HG03280 (cell line): ENCODE data around the gene MAN2C1.
"Not testable (repeated sequence)": the region's sequence is repeated elsewhere in the genome, so short reads cannot be mapped to it uniquely, and the experiment has no call there.

Experiments used
- ATAC-seq: cut with Tn5 transposase; IDR thresholded peaks from one replicate; pipeline ENCODE4 v1.9.1; 2021; ENCODE audit warnings: mild to moderate bottlenecking, moderate library complexity; ENCODE audit not compliant: unreplicated experiment

The MAN2C1 gene

GRCh38 chr15:75361361-75361988 is 6.9 kb downstream of the MAN2C1 start:
- no peak for ATAC-seq

- no peak for ATAC-seq
Observed at GRCh38 chr15:75360856-75361255, 7.6 kb downstream of the MAN2C1 start.

- ATAC-seq, result no peak
Observed at GRCh38 chr15:75360391-75360790, 8.0 kb downstream of the MAN2C1 start.

DNA sequence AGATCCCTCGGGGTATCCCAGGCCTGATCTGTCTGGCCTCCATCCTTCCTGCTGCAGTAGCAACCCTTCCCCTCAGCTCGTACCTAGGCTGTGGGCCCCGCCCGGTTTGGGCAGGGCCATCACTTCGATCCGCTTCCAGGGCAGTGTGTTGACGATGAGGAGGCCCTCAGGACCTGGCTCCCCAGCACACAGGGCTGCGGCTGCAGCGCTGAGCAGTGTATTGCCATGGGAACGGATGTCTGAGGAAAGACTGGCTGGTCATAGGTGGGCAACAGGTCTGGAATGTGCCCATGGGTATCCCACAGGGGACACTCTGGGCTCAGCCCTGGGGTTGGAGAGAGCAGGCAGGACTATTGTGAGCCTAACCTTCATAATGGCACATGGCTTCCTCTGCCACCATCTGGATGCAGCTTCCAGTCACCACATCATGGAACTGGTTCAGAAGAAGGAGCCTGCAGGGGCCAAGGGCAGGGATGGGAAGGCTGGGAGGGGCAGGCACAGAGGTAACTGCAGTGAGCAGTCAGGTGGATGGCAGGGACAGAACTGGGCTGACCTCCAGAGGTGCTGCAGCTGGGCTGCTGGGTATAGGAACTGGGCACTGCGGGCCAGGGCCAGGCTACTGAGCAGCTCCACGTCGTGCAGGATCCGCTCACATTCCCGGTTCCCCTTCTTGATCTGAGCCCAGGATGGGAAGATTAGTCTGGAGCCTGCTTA is 8.7 kb downstream of the MAN2C1 start:
- ATAC-seq, result no peak

DNA sequence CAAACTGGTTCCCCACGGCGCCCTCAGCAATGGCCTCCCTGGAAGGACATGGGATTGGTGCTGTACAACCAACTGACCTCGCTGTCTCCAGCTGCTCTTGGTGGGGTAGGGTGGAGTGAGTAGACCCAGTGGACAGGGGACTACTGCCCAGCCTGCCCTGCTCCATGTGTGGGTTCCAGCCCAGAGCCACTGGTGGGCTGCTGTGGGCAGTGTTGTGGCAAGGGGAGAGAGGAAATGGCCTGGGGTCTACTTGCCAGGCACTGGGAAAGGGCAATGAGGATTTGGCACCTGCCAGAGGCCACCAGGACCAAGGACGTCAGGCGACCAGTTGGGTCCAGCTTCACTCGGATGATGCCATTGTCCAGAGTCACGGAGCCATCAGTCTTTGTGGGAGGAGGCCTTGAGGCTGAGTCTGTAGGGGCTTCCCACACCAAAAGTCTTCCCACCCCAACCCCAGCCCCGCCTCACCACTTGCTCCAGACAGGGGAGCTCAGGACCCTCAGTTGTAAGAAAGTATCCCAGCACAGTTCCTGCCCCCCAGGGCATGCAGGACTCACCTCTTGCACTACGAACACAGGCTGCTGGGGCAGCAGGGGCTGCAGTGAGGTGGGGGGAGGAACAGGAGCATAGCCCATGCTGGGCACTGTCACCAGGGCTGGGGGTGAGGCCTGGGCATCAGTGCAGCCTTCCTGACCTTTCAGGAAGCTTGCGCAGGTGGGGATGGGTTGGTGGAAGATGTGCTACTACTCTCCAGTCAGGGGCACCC is 9.5 kb downstream of the MAN2C1 start:
- no peak for ATAC-seq

DNA sequence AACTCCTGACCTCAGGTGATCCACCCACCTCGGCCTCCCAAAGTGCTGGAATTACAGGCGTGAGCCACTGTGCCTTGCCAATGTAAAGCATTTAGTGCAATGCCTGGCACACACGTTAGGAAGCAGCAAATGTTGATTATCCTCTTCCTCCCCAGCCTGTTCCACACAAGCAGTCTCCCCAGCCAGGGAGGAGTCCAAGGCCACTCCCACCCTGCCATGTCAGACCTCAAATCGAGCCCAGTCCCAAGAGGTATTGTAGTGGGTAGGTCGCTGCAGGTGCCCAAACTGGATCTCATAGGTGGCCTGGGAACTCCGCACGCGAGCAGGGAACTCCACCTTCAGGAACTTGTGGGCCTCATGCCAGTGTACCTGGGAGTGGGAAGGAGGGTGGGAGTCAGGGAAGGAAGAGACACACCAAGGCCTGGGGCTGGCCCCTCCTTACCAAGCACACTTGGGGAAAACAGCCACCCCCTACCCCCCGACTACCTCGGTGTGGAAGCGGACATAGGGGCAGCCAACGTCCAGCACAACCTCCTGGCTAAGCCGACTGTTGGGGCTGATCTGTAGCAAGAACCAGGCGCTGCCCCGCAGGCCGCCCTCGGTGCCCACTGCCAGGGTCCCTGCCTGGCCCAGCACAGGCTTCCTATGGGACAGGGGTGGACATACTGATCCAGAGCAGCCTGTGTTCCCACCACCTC is 10.3 kb downstream of the MAN2C1 start:
- no peak for ATAC-seq

DNA sequence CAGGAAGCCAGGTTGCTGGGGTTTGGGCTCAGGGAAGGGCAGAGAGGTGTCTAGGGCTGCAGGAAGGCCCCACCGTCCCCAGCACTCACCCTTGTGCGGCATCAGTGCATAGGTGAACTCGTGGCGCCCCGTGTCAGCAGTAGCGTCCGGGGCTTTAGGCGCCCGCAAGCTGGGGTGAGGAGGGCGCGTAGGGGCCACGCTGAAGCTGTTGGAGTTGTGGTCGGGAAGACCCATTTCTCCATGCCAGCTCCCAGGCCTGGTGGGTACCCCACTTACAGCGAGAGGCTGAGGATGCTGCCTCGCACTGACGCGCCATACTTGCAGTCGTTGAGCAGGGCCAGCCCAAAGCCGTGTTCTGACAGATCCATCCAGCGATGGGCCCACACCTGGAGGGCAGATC is 11.9 kb downstream of the MAN2C1 start:
- ATAC-seq, result no peak

- no peak for ATAC-seq
Observed at GRCh38 chr15:75356006-75356405, 12.4 kb downstream of the MAN2C1 start.

DNA sequence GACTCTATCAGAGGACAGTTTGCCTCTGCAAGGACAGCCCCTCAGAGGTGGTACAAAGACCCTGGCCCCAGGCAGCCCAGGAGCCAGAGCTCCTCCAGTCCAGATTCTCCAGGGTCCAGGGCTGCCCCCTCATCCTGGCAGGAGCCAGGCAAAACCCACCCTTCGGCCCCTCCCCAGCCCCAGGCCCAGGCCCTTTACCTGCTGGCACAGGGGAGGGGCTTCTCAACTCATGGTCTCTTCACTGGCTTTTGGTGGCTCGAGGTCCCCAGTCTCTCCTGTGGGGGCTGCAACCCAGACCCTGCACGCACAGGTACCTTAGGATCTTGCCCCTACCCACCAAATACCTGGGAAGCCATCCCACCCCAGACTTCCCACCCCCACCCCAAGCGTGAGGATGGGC is 13.0 kb downstream of the MAN2C1 start:
- no peak for ATAC-seq

GRCh38 chr15:75354454-75354853 is 14.0 kb downstream of the MAN2C1 start:
- ATAC-seq, result no peak

- no peak for ATAC-seq
Observed at GRCh38 chr15:75353604-75354003, 14.8 kb downstream of the MAN2C1 start.

DNA sequence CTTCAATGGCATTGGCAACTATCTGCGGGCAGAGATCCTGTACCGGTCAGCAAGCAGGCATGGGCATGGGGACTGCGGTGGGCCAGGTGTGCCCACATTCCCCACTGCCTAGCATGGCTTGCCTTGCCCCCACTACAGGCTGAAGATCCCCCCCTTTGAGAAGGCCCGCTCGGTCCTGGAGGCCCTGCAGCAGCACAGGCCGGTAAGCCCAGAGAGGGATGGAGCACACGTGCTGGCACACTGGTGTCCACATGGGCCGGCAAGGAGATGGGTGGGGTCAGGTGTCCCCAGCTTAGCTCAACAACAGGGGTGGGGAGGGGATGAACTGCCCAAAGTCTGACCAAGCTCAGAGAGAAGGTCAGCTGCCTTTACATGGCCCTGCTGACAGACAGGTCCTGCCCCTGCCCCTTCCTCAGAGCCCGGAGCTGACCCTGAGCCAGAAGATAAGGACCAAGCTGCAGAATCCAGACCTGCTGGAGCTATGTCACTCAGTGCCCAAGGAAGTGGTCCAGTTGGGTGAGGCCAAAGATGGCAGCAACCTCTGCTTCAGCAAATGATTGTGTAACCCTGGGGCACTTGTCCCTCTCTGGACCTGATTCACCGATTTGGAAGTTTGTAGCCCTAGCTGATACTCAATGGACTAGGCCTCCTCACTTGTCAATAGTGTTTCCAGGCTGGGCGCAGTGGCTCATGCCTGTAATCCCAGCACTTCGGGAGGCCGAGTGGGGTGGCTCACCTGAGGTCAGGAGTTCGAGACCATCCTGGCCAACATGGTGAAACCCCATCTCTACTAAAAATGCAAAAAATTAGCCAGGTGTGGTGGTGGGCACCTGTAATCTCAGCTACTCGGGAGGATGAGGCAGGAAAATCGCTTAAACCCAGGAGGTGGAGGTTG is 16.0 kb downstream of the MAN2C1 start:
- no peak for ATAC-seq

- ATAC-seq, result no peak
Observed at GRCh38 chr15:75350601-75351361, 17.6 kb downstream of the MAN2C1 start.

- ATAC-seq, result no peak
Observed at GRCh38 chr15:75349851-75350588, 18.4 kb downstream of the MAN2C1 start.

DNA sequence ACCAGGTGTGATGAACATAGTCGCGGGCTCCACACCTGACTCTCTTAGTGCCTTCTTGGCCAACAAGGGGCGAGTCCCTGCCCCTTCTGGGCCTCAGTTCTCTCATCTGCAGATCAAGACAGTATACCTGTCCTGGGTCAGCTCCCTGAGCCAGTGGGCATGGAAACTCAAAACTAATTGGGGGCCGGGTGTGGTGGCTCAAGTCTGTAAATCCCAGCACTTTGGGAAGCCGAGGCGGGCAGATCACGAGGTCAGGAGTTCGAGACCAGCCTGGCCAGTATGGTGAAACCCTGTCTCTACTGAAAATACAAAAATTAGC is 19.1 kb downstream of the MAN2C1 start:
- ATAC-seq, result not testable (repeated sequence)

- no peak for ATAC-seq
Observed at GRCh38 chr15:75348562-75349350, 19.7 kb downstream of the MAN2C1 start.

GRCh38 chr15:75348034-75348561 is 20.3 kb downstream of the MAN2C1 start:
- no peak for ATAC-seq
